Measurements from ENCODE around the gene MPND. TPM values are rescaled to one million over a fixed set of nuclear protein-coding genes. Genes with fewer than 3 reads are reported as not detected.
A peak's percentile ranks its signal among the peaks of the same experiment; 100 is the strongest.

MPND gene
- total RNA-seq, 5 donors from 2014 or later (not counting 1 experiment from before 2014, with no cell fraction given): 10.7 to 27.3 (median 22.6) TPM

DNA sequence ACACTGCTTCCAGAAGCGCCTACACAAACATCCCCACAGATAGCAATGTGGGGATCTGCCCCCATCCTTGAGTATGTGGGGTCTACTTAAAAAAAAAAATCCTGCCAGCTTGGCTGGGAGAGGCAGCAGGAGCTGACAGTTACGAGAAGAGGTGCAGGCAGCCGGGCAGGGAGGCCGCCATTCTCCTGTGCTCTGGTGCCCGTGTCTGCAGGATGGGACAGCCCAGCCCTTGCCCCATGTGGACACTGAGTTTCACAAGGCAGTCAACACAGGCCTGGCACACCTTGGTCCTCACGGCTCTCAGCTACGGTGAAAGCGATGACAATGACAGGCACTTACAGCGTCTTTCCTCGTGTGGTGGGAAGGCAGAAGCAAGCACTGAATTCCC is 24.0 kb downstream of the MPND start:
- H3K27me3 Mint-ChIP-seq: no peaks in the 10 kb centered on the region
- CTCF ChIA-PET: no interaction called here
- H3K27ac ChIP-seq (ENCODE audit: low read length): no peak overlapping the region
- no peaks in the 10 kb centered on the region for H3K9me3 Mint-ChIP-seq
- DNase-seq (no peak), ATAC-seq (replicated peaks in 1 of 4) (no peak)
- H3K9me3 ChIP-seq: no peaks in the 10 kb centered on the region
- peak overlapping the region; percentile 85 to 89 for H3K27ac Mint-ChIP-seq
- POLR2A ChIA-PET: no interaction called here
- peaks cover 7 to 41% of the 10 kb centered on the region in 2 donors for H3K36me3 ChIP-seq (ENCODE audit: control insufficient read depth in 2 of 2, extremely low read depth in 1 of 2, insufficient read depth in 1 of 2, low read length in 1 of 2)
- peaks cover 5% of the 10 kb centered on the region for H3K36me3 Mint-ChIP-seq
- H3K4me1 ChIP-seq (ENCODE audit: control insufficient read depth in 1 of 2, extremely low read depth in 1 of 2, insufficient read depth in 2 of 2, low read length in 2 of 2): peaks cover 16 to 49% of the 10 kb centered on the region in 2 experiments
- no peak overlapping the region for H3K4me3 ChIP-seq (ENCODE audit: control insufficient read depth in 1 of 2, extremely low read depth in 1 of 2, low read length in 1 of 2)
- peaks cover 36 to 44% (median 37%) of the 10 kb centered on the region in 3 donors for H3K4me1 Mint-ChIP-seq
- H3K4me3 Mint-ChIP-seq: no peak overlapping the region
- H3K27me3 ChIP-seq (replicated peaks in 1 of 2; ENCODE audit: control insufficient read depth in 2 of 2, extremely low read depth in 1 of 2, insufficient read depth in 2 of 2, low read length in 1 of 2): no peaks in the 10 kb centered on the region
- 96% methylated on average over 9 of the region's 10 CpGs for WGBS (ENCODE audit: insufficient coverage)

DNA sequence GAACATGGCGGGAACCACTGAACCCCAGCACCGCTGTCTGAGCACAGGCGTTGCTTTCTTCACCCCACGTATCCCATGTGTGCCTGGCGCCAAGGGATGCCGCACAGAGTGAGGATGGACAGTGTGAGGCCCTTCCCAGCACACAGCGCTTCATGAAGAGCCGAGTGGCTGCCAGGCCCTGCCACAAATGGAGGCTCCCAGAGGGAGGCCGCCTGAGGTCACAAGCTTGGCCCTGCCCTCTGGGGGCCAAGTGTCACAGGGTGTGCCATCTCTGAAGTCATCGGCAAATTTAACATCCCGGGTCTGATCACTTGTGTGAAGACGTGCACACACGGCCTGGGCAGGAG is 24.4 kb downstream of the MPND start:
- DNase-seq (no peak), ATAC-seq (replicated peaks in 1 of 4) (no peak)
- H3K4me3 ChIP-seq (ENCODE audit: control insufficient read depth in 1 of 2, extremely low read depth in 1 of 2, low read length in 1 of 2): no peak overlapping the region
- Mint-ChIP-seq H3K4me3 (no peak overlapping the region), H3K9me3 (no peaks in the 10 kb centered on the region), H3K27ac (peak overlapping the region; percentile 85 to 89), H3K4me1 (peaks cover 36 to 48% (median 37%) of the 10 kb centered on the region in 3 donors), H3K36me3 (peaks cover 5% of the 10 kb centered on the region), H3K27me3 (no peaks in the 10 kb centered on the region)
- H3K27ac ChIP-seq (ENCODE audit: low read length): no peak overlapping the region
- POLR2A ChIA-PET: no interaction called here
- no peaks in the 10 kb centered on the region for H3K9me3 ChIP-seq
- 95% methylated on average over 13 of the region's 13 CpGs for WGBS (ENCODE audit: insufficient coverage)
- CTCF ChIA-PET: no interaction called here
- peaks cover 7 to 37% of the 10 kb centered on the region in 2 donors for H3K36me3 ChIP-seq (ENCODE audit: control insufficient read depth in 2 of 2, extremely low read depth in 1 of 2, insufficient read depth in 1 of 2, low read length in 1 of 2)
- no peaks in the 10 kb centered on the region for H3K27me3 ChIP-seq (replicated peaks in 1 of 2; ENCODE audit: control insufficient read depth in 2 of 2, extremely low read depth in 1 of 2, insufficient read depth in 2 of 2, low read length in 1 of 2)
- H3K4me1 ChIP-seq (ENCODE audit: control insufficient read depth in 1 of 2, extremely low read depth in 1 of 2, insufficient read depth in 2 of 2, low read length in 2 of 2): peaks cover 16 to 54% of the 10 kb centered on the region in 2 experiments

DNA sequence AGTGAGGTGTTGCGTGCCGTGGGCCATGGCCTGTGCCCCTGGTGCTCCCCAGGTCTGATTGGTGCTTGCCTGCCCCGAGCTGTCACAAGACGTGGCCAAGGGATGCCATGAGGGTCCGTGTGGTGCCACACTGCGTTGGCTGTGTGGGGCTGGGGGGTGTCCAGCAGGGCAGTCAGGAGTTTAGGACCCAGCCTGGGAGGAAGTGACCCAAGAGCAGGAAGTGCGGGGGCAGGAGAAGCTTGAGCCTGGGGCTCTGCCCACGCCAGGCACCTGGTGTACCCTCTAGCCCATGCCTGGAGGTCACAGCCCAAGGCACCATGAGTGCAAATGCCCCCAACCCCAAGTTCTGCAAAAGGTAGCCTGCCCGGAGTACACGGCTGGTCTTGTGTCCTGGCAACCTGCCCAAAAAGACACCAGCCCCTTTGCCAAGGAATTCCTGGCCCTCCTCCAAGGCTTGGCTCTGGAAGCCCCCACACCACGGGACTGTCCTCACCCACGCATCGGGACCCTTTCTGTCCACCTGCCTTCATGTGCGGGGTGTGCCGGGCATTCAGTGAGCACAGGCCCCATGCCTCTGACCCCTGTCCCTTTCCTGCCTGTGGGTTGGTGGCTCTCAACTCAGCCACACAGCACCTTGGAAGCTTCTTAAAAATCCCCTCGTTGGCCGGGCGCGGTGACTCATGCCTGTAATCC is 24.9 kb downstream of the MPND start:
- ChIA-PET CTCF (interaction anchor here (0.7 to 1.0 kb wide), 4 partner anchors 25 to 757 kb away, joined by 3 read pairs; partner anchors contain the start of genes CHAF1A (in 1 of the 2) and MPND (in 1 of the 2)), POLR2A (no interaction called here)
- Mint-ChIP-seq H3K9me3 (no peaks in the 10 kb centered on the region), H3K4me1 (peaks cover 36 to 50% (median 37%) of the 10 kb centered on the region in 3 donors), H3K27ac (peak overlapping the region; percentile 95 to 96), H3K36me3 (peaks cover 5% of the 10 kb centered on the region), H3K4me3 (peak overlapping the region; percentile 83 to 88 (median 88)), H3K27me3 (no peaks in the 10 kb centered on the region)
- Histone ChIP-seq H3K27me3 (replicated peaks in 1 of 2; ENCODE audit: control insufficient read depth in 2 of 2, extremely low read depth in 1 of 2, insufficient read depth in 2 of 2, low read length in 1 of 2) (no peaks in the 10 kb centered on the region), H3K4me1 (ENCODE audit: control insufficient read depth in 1 of 2, extremely low read depth in 1 of 2, insufficient read depth in 2 of 2, low read length in 2 of 2) (peaks cover 16 to 59% of the 10 kb centered on the region in 2 experiments), H3K9me3 (no peaks in the 10 kb centered on the region), H3K36me3 (ENCODE audit: control insufficient read depth in 2 of 2, extremely low read depth in 1 of 2, insufficient read depth in 1 of 2, low read length in 1 of 2) (peaks cover 7 to 32% of the 10 kb centered on the region in 2 donors), H3K27ac (ENCODE audit: low read length) (peak overlapping the region; percentile 74), H3K4me3 (ENCODE audit: control insufficient read depth in 1 of 2, extremely low read depth in 1 of 2, low read length in 1 of 2) (no peak overlapping the region)
- 89% methylated on average over 15 of the region's 19 CpGs for WGBS (ENCODE audit: insufficient coverage)
- DNase-seq: peak in 1 of 35 experiments; percentile 45
- ATAC-seq (replicated peaks in 1 of 4): no peak

DNA sequence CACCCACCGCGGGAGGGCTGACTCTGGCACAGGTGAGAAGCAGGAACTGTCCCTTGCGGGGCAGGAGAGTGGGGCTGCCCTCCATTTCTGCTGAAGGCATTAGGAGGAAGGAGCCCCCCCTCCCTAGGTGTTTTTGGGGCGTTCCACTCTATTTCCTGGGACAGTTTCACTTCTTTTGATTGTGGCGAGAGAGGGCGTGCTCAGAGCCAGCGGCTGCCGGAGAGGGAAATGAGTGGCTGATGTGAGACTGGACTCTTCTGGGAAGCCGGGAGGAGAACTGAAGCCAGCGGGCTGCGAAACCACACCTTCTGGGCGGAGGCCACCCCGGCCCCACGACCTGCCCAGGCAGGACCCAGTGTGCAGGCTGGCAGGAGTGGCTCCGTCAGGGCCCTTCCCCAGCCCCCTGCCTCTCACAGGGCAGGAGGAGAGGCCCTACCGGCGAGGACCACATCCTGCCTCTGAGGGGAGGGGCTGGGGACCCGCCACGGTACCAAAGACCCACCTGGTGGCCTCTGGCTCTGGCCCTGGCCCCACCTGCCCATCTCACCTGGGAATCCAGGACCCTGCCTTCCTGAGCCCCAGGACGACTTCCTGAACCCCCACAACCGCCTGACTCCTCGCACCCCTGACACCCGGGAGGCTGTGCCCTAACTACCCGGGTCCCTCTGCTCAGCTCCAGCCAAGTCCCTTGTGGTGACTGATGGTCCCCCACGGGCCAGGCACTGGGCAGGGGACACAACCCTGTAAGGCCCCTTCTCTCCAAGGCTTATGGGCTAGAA is 25.9 kb downstream of the MPND start:
- no peaks in the 10 kb centered on the region for H3K27me3 ChIP-seq (replicated peaks in 1 of 2; ENCODE audit: control insufficient read depth in 2 of 2, extremely low read depth in 1 of 2, insufficient read depth in 2 of 2, low read length in 1 of 2)
- CTCF ChIA-PET: interaction anchor here (0.7 to 1.4 kb wide), 5 partner anchors 26 to 758 kb away, joined by 3 to 8 read pairs (median 3); partner anchors contain the start of genes CHAF1A (in 1 of the 2) and MPND (in 1 of the 2)
- no peaks in the 10 kb centered on the region for H3K9me3 ChIP-seq
- peaks cover 40 to 55% (median 43%) of the 10 kb centered on the region in 3 donors for H3K4me1 Mint-ChIP-seq
- peak; percentile 72 to 76 (median 75) for ATAC-seq (replicated peaks in 1 of 4)
- H3K4me3 ChIP-seq (ENCODE audit: control insufficient read depth in 1 of 2, extremely low read depth in 1 of 2, low read length in 1 of 2): peak overlapping the region; percentile 51 to 54
- peaks cover 5% of the 10 kb centered on the region for H3K36me3 Mint-ChIP-seq
- H3K36me3 ChIP-seq (ENCODE audit: control insufficient read depth in 2 of 2, extremely low read depth in 1 of 2, insufficient read depth in 1 of 2, low read length in 1 of 2): peaks cover 3 to 22% of the 10 kb centered on the region in 2 donors
- DNase-seq: peak; percentile 49 to 84 (median 64)
- H3K27ac ChIP-seq (ENCODE audit: low read length): peak overlapping the region; percentile 74
- no peaks in the 10 kb centered on the region for H3K9me3 Mint-ChIP-seq
- peak overlapping the region; percentile 83 to 88 (median 88) for H3K4me3 Mint-ChIP-seq
- H3K4me1 ChIP-seq (ENCODE audit: control insufficient read depth in 1 of 2, extremely low read depth in 1 of 2, insufficient read depth in 2 of 2, low read length in 2 of 2): peaks cover 16 to 69% of the 10 kb centered on the region in 2 experiments
- 0% methylated on average over 14 of the region's 25 CpGs for WGBS (ENCODE audit: insufficient coverage)
- POLR2A ChIA-PET: no interaction called here
- H3K27ac Mint-ChIP-seq: peak overlapping the region; percentile 95 to 96
- H3K27me3 Mint-ChIP-seq: no peaks in the 10 kb centered on the region

DNA sequence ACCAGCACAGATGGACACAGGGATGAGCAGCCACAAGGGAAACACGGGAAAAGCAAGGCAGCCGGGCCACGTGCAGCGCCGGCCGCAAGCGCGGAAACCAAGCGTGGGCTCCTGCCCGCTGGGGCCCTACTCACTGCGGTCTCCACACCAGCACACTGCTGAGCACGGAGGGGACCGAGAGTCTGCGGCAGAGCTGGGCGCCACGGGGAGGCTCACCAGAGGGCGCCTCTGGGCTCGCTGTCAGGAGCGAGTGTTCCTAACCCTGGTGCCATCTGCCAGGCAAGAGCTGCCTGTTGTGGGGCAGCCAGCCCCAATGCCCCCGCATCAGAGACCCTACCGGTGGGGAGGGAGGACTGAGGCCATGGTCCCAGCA is 26.5 kb downstream of the MPND start:
- Histone ChIP-seq H3K9me3 (no peaks in the 10 kb centered on the region), H3K27me3 (replicated peaks in 1 of 2; ENCODE audit: control insufficient read depth in 2 of 2, extremely low read depth in 1 of 2, insufficient read depth in 2 of 2, low read length in 1 of 2) (no peaks in the 10 kb centered on the region), H3K27ac (ENCODE audit: low read length) (peak overlapping the region; percentile 74), H3K4me1 (ENCODE audit: control insufficient read depth in 1 of 2, extremely low read depth in 1 of 2, insufficient read depth in 2 of 2, low read length in 2 of 2) (peaks cover 16 to 75% of the 10 kb centered on the region in 2 experiments), H3K36me3 (ENCODE audit: control insufficient read depth in 2 of 2, extremely low read depth in 1 of 2, insufficient read depth in 1 of 2, low read length in 1 of 2) (peaks cover 3 to 21% of the 10 kb centered on the region in 2 donors), H3K4me3 (ENCODE audit: control insufficient read depth in 1 of 2, extremely low read depth in 1 of 2, low read length in 1 of 2) (peak overlapping the region; percentile 51 to 54)
- ChIA-PET POLR2A (interaction anchor here in 1 of 2 donors (0.6 kb wide), 1 partner anchor 382 kb away, joined by 8 read pairs; no protein-coding TSS in a partner anchor), CTCF (interaction anchor here in 1 of 2 donors (0.7 to 1.4 kb wide), 3 partner anchors 27 to 32 kb away, joined by 5 to 8 read pairs (median 5); partner anchors contain the start of gene CHAF1A)
- H3K4me1 Mint-ChIP-seq: peaks cover 40 to 55% (median 43%) of the 10 kb centered on the region in 3 donors
- H3K9me3 Mint-ChIP-seq: no peaks in the 10 kb centered on the region
- H3K27me3 Mint-ChIP-seq: no peaks in the 10 kb centered on the region
- WGBS (ENCODE audit: insufficient coverage): under 1% methylated on average over 21 of the region's 21 CpGs
- DNase-seq (peak; percentile 44 to 78 (median 64)), ATAC-seq (replicated peaks in 1 of 4) (peak; percentile 77 to 81 (median 79))
- peak overlapping the region; percentile 83 to 88 (median 88) for H3K4me3 Mint-ChIP-seq
- peak overlapping the region; percentile 95 to 96 for H3K27ac Mint-ChIP-seq
- peaks cover 5% of the 10 kb centered on the region for H3K36me3 Mint-ChIP-seq

DNA sequence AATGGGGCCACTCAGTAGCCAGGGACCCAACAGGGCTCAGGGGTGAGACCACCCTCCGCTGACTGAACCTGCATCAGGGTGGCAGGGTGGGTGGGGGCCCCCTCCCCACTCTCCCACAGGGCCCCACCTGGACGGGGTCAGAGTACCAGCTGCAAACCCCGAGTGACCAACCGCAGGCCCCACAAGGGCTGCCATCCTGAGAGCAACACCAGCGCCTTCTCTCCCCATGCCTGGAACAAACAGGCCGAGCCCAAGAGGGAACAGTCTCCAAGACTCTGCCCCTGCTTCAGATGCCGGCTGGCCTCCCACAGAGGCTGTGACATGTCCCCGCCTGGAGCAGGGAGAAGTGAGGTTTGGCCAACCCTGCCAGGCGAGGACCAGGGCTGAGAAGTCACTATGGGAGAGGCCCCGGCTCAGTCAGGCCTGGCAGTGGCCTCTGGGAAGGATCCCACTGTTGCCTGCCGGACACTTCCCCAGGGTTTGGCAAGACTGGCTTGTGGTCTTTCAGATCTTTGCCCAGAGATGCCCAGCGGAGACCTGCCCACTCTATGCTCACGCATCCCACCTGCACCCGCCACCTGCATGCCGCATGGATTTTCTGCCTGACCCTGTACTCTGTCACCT is 27.2 kb downstream of the MPND start:
- Mint-ChIP-seq H3K9me3 (no peaks in the 10 kb centered on the region), H3K4me3 (peak overlapping the region; percentile 17 to 88 (median 83)), H3K4me1 (peaks cover 42 to 59% (median 43%) of the 10 kb centered on the region in 3 donors), H3K36me3 (peaks cover 5% of the 10 kb centered on the region), H3K27me3 (no peaks in the 10 kb centered on the region), H3K27ac (peak overlapping the region; percentile 95 to 96)
- ChIA-PET CTCF (interaction anchor here in 1 of 2 donors (0.7 to 1.4 kb wide), 3 partner anchors 28 to 31 kb away, joined by 5 to 8 read pairs (median 5); partner anchors contain the start of gene CHAF1A), POLR2A (interaction anchor here in 1 of 2 donors (0.6 kb wide), 1 partner anchor 383 kb away, joined by 8 read pairs; no protein-coding TSS in a partner anchor)
- DNase-seq (no peak), ATAC-seq (replicated peaks in 1 of 4) (no peak)
- Histone ChIP-seq H3K9me3 (no peaks in the 10 kb centered on the region), H3K27ac (ENCODE audit: low read length) (peak overlapping the region; percentile 74), H3K4me3 (ENCODE audit: control insufficient read depth in 1 of 2, extremely low read depth in 1 of 2, low read length in 1 of 2) (peak overlapping the region; percentile 51 to 54), H3K27me3 (replicated peaks in 1 of 2; ENCODE audit: control insufficient read depth in 2 of 2, extremely low read depth in 1 of 2, insufficient read depth in 2 of 2, low read length in 1 of 2) (no peaks in the 10 kb centered on the region), H3K4me1 (ENCODE audit: control insufficient read depth in 1 of 2, extremely low read depth in 1 of 2, insufficient read depth in 2 of 2, low read length in 2 of 2) (peaks cover 16 to 81% of the 10 kb centered on the region in 2 experiments), H3K36me3 (ENCODE audit: control insufficient read depth in 2 of 2, extremely low read depth in 1 of 2, insufficient read depth in 1 of 2, low read length in 1 of 2) (peaks cover 3 to 15% of the 10 kb centered on the region in 2 donors)
- WGBS (ENCODE audit: insufficient coverage): 84% methylated on average over 13 of the region's 15 CpGs
